HG03354 (cell line): Measurements from ENCODE around the gene FCN1.

Source experiments
- ATAC-seq: cut with Tn5 transposase; IDR thresholded peaks from one replicate; pipeline ENCODE4 v1.9.1; 2021; ENCODE audit warnings: mild to moderate bottlenecking; ENCODE audit not compliant: unreplicated experiment, poor library complexity, severe bottlenecking

Gene FCN1

DNA sequence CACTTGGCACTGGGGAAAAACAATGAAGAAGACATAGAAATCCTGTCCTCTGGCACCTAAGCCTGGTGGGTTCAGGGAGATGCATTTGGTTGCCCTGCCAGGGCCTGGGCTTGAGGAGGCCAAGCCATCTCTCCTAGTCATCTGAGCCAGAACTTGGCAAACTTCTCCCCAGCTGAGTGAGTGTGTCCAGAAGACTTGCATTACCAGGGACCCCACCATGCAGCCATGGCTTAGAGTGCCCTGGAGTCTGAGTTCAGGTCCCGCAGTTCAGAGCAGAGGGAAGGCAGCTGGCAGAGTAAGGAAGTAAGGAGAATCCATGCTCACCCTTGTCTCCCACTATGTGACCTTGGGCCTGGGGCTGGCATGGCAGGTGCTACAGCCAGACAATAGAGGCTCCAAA is 37.4 kb upstream of the FCN1 start:
- no peak for ATAC-seq

DNA sequence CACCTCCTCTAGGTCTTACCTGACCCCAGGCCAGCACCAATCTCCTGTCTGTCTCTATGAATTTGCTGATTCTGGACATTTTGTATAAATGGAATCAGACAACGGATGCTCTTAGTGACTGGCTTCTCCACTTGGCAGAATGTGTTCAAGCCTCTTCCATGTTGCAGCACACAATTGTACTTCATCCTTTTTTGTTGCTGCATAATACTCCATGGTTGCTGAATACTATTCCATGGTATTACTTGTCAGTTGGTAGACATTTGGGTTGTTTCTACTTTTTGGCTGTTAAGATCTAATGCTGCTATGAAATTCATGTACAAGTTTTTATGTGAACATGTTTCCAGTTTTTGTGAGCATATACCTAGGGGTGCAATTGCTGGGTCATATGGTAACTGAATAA is 34.3 kb upstream of the FCN1 start:
- ATAC-seq = no peak

DNA sequence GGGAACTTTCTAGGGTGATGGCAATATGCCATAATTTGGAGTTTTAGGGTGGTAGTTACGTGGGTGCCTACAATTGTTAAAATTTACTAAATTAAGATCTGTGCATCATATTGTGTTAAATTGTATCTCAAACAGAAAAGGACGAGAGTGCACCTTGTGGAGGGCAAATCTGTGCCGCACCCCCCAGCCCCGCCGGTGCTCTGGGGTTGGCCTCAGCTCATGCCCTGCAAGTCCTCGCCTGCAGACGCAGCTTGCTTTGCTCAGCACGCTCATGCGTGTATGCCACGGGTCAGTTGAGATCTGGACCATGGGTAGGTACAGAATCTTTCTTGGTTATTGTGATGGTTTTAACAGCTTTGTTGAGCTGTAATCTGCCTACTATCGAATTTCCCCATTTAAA is 33.7 kb upstream of the FCN1 start:
- ATAC-seq = no peak

- no peak for ATAC-seq
Observed at GRCh38 chr9:134950386-134951210, 32.9 kb upstream of the FCN1 start.

DNA sequence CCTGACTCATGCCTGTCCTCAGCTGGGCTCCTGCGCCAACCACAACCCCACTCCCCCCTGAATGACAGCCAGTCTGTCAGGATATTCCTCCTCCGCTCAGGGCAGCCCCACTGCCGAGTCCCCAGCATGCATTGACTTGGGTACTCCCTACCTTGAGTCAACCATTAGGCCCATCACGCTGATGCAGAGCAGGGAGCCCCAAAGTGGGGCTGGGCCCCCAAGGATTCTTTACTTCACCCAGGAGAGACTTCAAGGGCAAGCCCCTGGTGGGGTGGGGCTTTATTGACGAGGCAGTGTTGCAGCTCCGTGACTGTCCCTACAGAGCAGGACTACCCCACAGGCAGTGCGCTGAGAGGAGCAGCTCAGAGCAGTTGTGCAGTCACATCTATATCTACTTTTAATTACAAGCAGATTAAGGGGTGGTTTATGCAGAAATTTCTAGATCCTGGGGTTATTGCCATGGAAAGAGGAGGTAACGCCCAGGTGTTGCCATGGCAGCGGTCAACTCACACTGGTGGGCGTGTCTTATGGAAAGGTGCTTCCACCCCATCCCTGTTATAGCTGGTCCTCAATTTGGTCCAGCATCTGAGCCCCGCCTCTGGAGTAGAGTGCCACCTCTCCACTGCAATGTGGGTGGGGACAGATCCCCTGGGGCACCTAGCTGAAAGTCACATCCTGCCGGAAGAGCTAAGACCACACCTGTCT is 32.1 kb upstream of the FCN1 start:
- ATAC-seq = no peak

GRCh38 chr9:134948149-134948548 is 30.4 kb upstream of the FCN1 start:
- ATAC-seq = no peak

DNA sequence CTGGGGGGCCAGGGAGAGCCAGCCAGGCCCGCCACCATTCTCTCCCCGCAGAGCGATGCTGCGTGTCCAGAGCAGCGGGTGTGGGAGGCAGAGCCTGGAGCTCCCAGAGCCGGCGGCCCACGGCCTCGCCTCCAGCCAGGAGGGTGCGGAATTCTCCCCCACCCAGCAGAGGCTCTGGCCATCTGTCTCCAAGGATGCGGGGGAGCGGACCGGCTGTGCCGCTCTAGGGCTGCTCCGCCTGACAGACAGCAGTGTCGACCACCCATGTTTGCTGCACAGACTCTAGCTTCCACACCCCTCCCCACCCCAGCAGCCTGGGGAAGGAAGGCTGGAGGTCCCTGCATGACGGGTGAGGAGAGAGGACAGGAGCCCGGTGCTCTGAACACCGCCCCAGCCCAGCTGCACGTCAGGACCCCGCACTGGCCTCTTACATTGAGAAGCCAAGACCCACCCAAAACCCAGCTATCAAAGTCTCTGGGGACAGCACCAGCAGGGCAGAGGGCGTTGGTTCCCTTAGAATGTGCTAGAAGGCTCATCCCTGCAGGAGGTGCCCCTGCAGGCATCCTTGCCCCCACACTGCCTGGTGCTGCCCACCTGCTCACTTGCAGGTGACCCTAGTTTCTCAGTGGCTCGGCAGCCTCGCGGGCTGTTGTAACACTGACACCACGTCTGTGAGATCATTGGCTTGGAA is 29.7 kb upstream of the FCN1 start:
- ATAC-seq = no peak

GRCh38 chr9:134946663-134947062 is 29.0 kb upstream of the FCN1 start:
- ATAC-seq = no peak

DNA sequence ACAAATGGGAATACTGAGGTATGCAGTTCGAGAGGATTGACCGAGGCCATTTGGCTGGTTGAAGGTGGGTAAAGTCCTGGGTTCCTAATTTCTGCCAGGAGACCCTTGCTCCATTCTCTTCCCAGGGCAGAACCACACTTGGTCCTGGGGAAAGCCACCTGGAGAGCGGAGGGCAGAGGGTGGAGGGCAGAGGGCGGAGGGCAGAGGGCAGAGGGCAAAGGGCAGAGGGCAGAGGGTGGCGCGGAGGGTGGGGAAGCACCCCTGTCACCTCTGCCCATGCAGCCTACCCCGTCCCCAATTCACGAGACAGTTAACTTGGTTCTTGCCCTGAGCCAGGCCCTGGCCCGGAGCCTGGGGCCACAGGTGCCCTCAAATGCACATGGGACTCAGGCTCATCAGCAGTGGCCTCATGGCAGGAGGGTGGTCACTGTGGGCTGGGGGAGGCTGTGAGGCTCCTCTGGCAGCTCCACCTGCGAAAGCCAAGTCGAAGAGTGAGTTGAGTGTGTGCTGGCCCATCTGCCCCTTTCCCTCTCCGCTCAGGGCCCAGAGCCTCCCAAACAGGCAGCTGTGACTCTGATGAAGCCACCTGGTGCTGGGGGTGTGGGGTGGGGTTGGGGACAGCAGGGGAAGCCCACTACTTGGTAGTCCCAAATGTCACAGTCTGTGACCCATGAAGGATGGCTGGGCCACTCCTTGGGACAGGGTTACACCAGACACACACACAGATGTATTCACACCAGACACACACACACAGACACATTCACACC is 28.0 kb upstream of the FCN1 start:
- ATAC-seq = no peak

GRCh38 chr9:134944916-134945315 is 27.2 kb upstream of the FCN1 start:
- ATAC-seq = no peak

DNA sequence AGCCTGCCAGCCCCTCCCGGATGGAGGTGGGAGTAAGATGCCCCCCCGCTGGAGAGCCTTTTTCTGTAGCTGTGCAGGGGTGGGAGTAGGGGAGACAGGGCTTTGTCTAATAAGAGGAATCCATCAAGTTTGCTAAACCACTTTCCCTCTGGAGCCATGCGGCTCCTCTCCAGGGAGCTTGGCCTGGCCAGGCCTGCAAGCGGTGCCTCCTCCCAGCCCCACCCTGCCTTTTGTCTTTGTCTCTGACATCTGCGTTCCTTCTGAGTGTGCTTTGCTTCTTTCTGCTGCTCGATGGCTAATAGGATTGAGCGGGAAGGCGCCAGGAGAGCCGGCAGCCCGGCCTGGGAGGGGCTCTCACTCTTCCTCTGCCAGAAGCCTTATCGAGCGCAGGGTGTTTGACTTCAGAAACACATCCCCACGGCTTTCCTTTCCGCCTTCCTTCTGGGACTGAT is 26.7 kb upstream of the FCN1 start:
- no peak for ATAC-seq

GRCh38 chr9:134943836-134944235 is 26.1 kb upstream of the FCN1 start:
- ATAC-seq = no peak

- ATAC-seq = no peak
Observed at GRCh38 chr9:134943411-134943810, 25.7 kb upstream of the FCN1 start.

DNA sequence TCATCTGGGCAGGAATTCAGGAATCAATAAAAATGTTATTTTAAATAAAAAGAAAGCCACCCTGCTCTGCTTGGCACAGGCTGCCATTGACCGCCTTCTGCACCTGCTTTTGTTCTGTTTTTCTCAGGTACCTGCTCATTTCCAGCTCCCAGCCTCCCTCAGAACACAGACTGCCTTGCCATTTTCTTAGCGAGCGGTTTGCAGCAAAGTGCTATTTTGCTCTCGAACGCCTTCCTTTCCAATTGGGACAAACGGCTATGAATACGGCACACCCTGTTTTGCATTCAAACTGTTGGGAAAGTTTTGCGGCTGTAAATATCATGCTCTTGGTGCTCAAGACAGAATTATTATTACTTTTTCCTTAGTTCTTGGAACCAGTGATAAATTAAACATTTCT is 25.1 kb upstream of the FCN1 start:
- ATAC-seq = no peak

GRCh38 chr9:134942011-134942787 is 24.5 kb upstream of the FCN1 start:
- ATAC-seq = no peak

GRCh38 chr9:134940236-134941208 is 22.8 kb upstream of the FCN1 start:
- ATAC-seq = no peak

DNA sequence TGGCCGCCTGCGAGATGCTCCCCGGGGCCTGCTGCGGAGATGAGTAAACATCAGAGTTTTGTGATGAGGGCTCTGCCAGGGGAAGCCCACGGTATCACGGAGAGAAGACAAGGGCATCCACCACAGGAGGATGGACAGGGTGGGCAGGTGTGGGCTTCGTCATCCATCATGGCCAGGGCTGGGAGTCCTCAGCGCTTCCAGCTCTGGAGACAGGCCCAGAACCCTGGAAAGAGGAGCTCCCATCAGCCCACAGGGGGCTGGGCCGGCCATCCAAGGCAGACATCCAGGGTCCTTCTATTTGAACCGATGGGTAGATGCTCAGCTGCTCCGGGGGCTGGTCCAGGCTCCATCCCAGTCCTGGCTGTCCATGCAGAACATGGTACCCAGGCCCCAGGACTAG is 22.1 kb upstream of the FCN1 start:
- ATAC-seq = no peak

DNA sequence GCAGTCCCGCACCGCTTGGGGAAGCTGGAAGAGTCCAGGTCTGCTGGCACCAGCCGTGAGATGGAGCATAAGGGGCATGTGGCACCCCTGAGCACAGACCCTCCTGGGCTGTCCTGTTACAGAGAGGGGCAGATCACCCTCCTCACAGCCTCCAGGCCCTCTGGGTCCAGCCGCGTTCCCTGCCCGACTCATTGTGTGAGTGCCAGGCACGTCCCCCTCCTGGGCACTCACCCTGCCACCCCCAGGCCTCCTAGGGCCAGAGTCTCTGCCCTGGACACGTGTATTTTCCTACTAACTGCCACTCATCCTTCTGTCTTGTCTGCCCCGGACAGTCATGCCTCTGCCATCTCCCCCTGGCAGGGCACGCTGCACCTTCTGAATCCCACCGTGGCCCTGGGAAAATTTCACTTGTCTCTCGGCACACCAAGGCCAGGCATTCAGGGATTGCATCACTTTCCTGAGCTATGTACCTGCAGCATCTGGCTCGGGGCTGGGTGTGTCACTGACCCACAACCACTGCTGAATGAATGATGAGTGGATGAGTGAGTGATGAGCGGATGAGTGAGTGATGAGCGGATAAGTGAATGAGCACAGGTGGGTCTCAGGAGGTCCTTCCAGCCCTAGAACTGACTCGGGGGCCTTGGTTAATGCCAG is 21.5 kb upstream of the FCN1 start:
- no peak for ATAC-seq
